PFSK-1 (cell line): ENCODE measurements around the gene UFSP2.

Source experiments
- FOXP2 ChIP-seq: optimal IDR thresholded peaks from 2 replicates; pipeline ENCODE3; 2011; ENCODE audit warnings: borderline replicate concordance, control low read depth, inconsistent platforms; ENCODE audit not compliant: insufficient read depth; ENCODE audit errors: extremely low read length, extremely low read depth
- POLR2AphosphoS5 ChIP-seq: IDR thresholded peaks from 2 replicates; pipeline ENCODE4 v1.6.1; 2012; ENCODE audit warnings: low read depth, mild to moderate bottlenecking, control low read depth, low read length, moderate library complexity
- SIN3A ChIP-seq: IDR thresholded peaks from 2 replicates; pipeline ENCODE4 v1.6.1; 2012; ENCODE audit warnings: mild to moderate bottlenecking, low read length, moderate library complexity, borderline replicate concordance; ENCODE audit not compliant: insufficient read depth
- TAF1 ChIP-seq: IDR thresholded peaks from 2 replicates; pipeline ENCODE4 v1.6.1; 2012; ENCODE audit warnings: low read length, control low read depth, borderline replicate concordance; ENCODE audit not compliant: insufficient read depth
- TF ChIP-seq, protein P1 (sequence below), 2 experiments: IDR thresholded peaks; 2 replicates each; pipeline versions ENCODE4 v1.6.1 to v1.8.0; 2011 to 2012; ENCODE audit warnings: low read depth in 2 of 2, low read length in 2 of 2, control low read depth in 1 of 2, inconsistent platforms in 1 of 2, mild to moderate bottlenecking in 1 of 2, moderate library complexity in 1 of 2; ENCODE audit not compliant: insufficient read depth in 1 of 2

UFSP2 gene

DNA sequence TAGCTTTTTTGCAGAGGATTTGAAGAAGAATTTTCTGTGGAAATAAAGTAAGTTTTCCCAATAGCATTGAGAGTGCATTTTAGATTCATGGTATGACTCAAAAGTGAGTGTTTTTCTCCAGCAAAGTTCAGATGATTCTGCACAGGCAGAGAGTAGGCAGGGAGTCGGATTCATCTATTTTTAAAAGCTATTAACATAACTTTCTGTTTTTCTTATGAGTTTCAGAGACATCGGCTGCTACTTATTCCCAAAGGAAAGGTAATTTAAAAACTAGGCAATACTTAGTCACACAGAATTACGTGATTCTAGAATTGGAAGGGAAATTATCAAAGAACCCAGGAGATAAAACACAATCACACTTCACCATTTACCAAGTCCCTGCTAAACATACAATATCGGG is 41.3 kb upstream of the UFSP2 start:
- TF ChIP-seq, protein P1, sequence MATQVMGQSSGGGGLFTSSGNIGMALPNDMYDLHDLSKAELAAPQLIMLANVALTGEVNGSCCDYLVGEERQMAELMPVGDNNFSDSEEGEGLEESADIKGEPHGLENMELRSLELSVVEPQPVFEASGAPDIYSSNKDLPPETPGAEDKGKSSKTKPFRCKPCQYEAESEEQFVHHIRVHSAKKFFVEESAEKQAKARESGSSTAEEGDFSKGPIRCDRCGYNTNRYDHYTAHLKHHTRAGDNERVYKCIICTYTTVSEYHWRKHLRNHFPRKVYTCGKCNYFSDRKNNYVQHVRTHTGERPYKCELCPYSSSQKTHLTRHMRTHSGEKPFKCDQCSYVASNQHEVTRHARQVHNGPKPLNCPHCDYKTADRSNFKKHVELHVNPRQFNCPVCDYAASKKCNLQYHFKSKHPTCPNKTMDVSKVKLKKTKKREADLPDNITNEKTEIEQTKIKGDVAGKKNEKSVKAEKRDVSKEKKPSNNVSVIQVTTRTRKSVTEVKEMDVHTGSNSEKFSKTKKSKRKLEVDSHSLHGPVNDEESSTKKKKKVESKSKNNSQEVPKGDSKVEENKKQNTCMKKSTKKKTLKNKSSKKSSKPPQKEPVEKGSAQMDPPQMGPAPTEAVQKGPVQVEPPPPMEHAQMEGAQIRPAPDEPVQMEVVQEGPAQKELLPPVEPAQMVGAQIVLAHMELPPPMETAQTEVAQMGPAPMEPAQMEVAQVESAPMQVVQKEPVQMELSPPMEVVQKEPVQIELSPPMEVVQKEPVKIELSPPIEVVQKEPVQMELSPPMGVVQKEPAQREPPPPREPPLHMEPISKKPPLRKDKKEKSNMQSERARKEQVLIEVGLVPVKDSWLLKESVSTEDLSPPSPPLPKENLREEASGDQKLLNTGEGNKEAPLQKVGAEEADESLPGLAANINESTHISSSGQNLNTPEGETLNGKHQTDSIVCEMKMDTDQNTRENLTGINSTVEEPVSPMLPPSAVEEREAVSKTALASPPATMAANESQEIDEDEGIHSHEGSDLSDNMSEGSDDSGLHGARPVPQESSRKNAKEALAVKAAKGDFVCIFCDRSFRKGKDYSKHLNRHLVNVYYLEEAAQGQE (IDR thresholded peaks at IDR 0.05; ENCODE audit: insufficient read depth in 1 of 2, low read depth in 2 of 2, low read length in 2 of 2) = no peak
- TF ChIP-seq POLR2AphosphoS5 (no peak), FOXP2 (no peak), SIN3A (no peak), TAF1 (no peak)

DNA sequence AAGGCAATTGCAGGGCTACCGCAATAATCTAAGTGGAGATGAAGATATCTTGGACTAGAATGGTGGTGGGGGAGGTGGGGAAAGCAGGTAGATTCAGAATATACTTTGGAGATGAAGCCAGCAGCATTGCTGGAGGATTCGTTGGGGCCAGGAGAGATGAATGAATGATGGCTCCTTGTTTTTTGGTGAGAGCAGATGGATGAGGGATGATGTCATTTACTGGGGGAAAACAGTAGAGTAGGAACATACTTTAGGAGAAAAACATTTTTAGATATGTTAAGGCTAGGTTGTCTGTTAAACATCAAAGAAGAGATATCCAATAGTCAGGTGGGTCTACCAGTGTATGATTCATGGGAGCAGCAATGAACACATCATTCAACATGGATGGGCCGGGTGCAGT is 39.9 kb upstream of the UFSP2 start:
- TF ChIP-seq POLR2AphosphoS5 (no peak), SIN3A (no peak), TAF1 (no peak), FOXP2 (no peak)
- TF ChIP-seq, protein P1 (IDR thresholded peaks at IDR 0.05; ENCODE audit: insufficient read depth in 1 of 2, low read depth in 2 of 2, low read length in 2 of 2) = no peak

DNA sequence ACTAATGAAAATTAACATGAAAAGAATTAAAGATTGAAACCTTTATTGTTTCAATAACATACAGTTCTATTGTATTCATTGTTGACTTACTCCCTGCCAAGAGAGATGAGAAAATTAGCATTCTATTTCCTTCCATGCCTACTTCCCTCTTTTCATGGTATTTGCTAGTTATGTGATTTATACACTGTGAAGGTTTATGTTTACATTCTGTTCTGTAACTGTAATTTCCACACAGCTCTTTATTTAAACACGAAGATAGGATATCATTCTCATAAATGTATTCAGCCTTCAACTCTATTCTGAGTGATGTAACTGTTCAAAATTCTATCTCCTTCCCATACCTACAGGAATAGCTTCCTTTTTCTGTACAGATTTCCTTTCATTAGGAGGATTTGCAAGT is 39.1 kb upstream of the UFSP2 start:
- no peak for TF ChIP-seq TAF1
- TF ChIP-seq, protein P1 (IDR thresholded peaks at IDR 0.05; ENCODE audit: insufficient read depth in 1 of 2, low read depth in 2 of 2, low read length in 2 of 2) = no peak
- no peak for TF ChIP-seq SIN3A
- TF ChIP-seq FOXP2 = no peak
- TF ChIP-seq POLR2AphosphoS5 = no peak

DNA sequence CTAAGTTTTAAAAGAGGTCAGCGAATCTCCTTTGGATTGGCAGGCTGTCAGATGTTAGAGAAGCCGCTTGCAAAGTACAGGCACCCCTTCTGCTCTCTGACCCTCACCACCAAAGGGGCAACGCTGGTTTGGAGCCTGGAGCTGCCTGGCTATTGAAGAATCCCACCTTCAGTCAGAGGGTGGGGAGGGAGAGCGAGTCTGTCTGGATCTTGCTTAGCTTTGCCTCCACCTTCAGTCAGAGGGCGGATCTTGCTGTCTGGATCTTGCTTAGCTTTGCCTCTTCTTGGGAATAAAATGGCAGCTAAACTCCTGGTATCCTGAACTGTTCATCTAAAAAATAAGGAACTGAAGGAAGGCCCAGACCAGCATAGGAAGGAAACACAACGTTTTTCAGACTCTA is 38.4 kb upstream of the UFSP2 start:
- TF ChIP-seq SIN3A (no peak), POLR2AphosphoS5 (no peak), TAF1 (no peak), FOXP2 (no peak)
- TF ChIP-seq, protein P1 (IDR thresholded peaks at IDR 0.05; ENCODE audit: insufficient read depth in 1 of 2, low read depth in 2 of 2, low read length in 2 of 2) = no peak

DNA sequence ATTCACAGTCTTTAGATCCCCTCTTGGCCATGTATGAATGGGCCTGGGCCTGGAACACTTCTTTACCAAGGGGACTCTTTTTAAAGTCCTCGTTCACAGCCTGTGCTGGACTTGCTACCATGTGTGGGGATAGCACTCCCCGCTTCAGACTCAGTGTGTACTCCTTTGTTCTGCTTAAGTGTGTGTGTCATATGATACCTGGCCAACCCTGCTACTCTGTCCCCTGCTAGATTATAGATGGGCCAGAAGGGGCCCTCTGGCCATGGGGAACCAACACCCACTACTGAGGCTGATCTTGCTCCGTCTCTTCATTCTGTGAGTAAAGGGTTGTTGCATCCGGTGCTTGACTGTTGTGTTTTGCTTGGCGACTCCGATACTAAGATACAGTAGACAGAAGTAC is 37.8 kb upstream of the UFSP2 start:
- TF ChIP-seq FOXP2 (no peak), POLR2AphosphoS5 (no peak), TAF1 (no peak)
